Spleen (tissue), 7 donors: ENCODE measurements around the gene NCF2.

Source experiments
- CTCF ChIP-seq, 11 experiments: fragments of 200-600 bp in 7 of 11; fragments of 450-650 bp in 4 of 11; sonication (generic) in 4 of 11; IDR thresholded peaks in 8 of 11; conservative IDR thresholded peaks in 3 of 11; 1 replicate in 7 of 11; 2 replicates in 4 of 11; pipeline versions ENCODE4 v1.4.0 to v1.8.0; 2016 to 2021; ENCODE audit warnings: antibody characterized with exemption in 11 of 11, inconsistent platforms in 4 of 11, mild to moderate bottlenecking in 1 of 11
- POLR2AphosphoS5 ChIP-seq, 3 donors: sonication (generic); formaldehyde crosslinking; IDR thresholded peaks; one replicate each; pipeline ENCODE4 v1.5.1; 2017; ENCODE audit warnings: antibody characterized with exemption in 3 of 3
- donor health status: DM: no; HTN: no; CAD: no; lungs with moderate emphysema.
- donor health status: DM: no; HTN: no; CAD: no.
- donor health status: DM: no; HTN: no; CAD: no.

- TF ChIP-seq POLR2AphosphoS5 (IDR thresholded peaks at IDR 0.05) (peak in 1 of 3 donors; percentile 70), CTCF (IDR thresholded peaks at IDR 0.05 in 8 of 11, conservative IDR thresholded peaks at IDR 0.05 in 3 of 11) (peak in 10 of 11 experiments; percentile 48 to 78 (median 66))
These were observed 32.9 kb upstream of the NCF2 start for GRCh38 chr1:183622884-183623785.
